GM12875 (cell line): ENCODE measurements around the gene SRA1.

Experiments
- H3K4me3 ChIP-seq: one replicate; pipeline ENCODE4 v1.5.1; 2011; ENCODE audit warnings: low read depth, low read length, control low read depth
- TF ChIP-seq, protein P1 (sequence below): IDR thresholded peaks from 2 replicates; pipeline ENCODE4 v1.5.1; 2011; ENCODE audit warnings: low read depth, mild to moderate bottlenecking, control low read depth, inconsistent platforms, low read length, moderate library complexity, borderline replicate concordance; ENCODE audit not compliant: insufficient read depth

The SRA1 gene

DNA sequence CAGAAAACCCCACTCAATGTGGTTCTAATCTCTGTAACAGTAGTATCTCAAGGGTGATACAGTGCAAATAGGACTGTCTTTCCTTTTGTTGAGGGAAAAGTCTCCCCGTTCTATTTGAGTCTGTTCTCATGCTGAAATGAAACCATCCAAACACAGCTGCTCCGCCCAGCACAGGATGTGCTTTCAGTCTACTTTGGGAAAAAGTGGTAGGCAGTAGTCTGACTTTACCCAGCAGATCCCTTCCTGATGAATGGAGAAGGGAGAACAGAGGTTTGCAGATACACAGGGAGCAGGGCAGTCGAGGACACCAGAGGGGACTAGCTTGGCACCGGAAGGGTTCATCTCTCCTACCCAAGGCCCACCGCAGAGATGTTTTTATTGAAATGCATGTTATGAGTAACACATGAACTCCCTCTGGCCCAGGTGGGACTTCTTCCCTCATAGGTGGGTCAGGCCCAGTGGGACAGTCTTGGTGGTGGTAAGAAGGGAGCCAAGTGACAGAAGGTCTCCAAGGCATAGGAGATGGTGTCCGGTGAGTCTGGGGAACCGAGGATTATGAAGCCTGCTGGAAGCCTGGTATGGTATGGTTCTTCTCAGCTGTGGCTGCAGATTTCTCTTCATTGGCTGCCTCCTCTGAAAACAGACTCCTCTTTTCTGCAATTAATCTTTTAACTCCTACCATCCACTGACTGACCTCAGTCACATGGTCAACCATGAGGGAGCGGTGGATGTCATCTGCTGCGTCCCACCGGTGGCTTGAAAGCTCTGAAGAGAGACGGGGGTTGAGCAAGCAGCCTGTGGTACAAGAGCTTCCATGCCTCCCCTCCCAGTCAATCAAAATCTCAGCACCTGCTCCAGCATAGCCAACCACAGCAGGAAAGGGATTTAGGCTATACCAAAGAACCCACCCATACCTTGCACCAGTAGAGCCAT lies 6.9 kb downstream of the SRA1 start:
- TF ChIP-seq, protein P1, sequence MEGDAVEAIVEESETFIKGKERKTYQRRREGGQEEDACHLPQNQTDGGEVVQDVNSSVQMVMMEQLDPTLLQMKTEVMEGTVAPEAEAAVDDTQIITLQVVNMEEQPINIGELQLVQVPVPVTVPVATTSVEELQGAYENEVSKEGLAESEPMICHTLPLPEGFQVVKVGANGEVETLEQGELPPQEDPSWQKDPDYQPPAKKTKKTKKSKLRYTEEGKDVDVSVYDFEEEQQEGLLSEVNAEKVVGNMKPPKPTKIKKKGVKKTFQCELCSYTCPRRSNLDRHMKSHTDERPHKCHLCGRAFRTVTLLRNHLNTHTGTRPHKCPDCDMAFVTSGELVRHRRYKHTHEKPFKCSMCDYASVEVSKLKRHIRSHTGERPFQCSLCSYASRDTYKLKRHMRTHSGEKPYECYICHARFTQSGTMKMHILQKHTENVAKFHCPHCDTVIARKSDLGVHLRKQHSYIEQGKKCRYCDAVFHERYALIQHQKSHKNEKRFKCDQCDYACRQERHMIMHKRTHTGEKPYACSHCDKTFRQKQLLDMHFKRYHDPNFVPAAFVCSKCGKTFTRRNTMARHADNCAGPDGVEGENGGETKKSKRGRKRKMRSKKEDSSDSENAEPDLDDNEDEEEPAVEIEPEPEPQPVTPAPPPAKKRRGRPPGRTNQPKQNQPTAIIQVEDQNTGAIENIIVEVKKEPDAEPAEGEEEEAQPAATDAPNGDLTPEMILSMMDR = no peak
- H3K4me3 ChIP-seq = no peak overlapping the region

DNA sequence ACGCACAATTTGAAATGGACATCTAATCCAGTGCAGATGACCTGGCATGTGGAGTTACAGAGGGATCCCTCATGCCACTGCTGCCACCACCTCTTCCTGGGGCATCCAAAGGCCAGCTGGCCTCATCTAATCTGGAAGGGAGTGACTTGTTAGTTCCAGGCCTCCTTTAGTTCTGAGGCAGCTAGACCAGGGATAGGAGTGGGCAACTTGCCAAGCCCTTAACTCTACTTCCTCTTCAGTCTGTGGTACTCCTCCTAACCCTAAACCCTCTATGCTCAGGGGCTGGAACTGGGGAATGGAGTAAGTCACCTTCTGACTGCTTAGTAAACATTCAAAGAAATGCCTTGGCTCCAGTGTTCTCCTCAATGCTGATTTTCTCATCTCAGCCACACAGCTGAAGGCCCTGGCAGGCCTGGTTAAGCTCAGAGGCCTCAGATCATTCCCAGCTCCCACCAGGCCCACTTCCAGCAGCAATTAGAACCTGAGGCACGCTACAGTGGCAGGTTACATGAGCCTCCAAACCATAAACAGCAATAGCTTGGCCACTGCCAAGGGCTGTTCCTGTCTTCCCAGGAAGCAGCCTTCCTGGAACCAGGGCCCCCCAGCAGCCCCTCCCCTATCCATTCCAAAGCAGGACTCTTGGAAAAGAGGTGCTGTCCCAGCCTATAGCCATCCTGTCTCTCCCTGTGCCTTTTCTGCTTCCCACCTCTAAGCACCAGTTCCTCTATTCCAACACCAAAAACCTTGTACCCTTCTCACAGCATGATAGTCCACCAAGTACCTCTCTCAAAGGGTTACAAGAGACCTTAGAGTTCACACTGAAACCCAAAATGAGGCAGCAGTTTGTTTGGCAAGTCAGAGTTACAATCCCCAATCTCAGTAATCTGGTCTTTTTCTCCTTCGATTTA lies 7.8 kb downstream of the SRA1 start:
- H3K4me3 ChIP-seq = no peak overlapping the region

DNA sequence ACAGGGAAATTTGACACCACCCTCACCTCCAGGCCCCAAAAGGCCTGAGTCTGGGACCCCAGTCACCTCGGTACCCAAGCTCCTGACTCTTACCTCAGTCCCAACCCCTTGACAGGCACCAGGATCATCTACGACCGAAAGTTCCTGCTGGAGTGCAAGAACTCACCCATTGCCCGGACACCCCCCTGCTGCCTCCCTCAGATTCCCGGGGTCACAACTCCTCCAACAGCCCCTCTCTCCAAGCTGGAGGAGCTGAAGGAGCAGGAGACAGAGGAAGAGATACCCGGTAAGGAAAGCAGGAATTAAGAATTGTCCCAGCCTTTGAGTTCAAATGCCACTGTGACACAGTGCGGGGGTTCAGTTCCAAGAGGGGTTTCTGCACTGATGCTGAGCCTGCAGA lies 8.5 kb downstream of the SRA1 start:
- TF ChIP-seq, protein P1 = no peak
- no peak overlapping the region for H3K4me3 ChIP-seq

More for the DNA sequence above, 7.8 kb downstream of the SRA1 start:
- TF ChIP-seq, protein P1 = no peak

DNA sequence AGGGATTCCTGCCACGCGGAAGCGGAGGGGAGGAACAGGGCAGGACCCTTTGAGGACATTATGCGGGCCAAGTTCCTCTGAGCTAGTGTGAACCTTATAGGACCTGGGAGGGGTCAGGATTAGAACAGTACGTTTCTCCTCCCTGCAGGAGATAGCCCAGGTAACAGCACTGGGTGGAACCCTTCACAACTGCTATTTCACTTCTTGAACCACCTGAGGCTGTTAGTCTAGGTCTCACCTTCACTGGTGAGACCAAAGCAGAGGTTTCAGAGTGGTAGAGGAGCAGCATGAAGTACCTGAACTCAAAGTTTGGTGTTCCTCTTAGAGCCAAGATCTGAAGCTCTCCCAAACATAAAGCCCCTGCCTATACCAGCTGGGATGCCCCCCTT lies 9.0 kb downstream of the SRA1 start:
- H3K4me3 ChIP-seq = no peak overlapping the region
- TF ChIP-seq, protein P1 = no peak

DNA sequence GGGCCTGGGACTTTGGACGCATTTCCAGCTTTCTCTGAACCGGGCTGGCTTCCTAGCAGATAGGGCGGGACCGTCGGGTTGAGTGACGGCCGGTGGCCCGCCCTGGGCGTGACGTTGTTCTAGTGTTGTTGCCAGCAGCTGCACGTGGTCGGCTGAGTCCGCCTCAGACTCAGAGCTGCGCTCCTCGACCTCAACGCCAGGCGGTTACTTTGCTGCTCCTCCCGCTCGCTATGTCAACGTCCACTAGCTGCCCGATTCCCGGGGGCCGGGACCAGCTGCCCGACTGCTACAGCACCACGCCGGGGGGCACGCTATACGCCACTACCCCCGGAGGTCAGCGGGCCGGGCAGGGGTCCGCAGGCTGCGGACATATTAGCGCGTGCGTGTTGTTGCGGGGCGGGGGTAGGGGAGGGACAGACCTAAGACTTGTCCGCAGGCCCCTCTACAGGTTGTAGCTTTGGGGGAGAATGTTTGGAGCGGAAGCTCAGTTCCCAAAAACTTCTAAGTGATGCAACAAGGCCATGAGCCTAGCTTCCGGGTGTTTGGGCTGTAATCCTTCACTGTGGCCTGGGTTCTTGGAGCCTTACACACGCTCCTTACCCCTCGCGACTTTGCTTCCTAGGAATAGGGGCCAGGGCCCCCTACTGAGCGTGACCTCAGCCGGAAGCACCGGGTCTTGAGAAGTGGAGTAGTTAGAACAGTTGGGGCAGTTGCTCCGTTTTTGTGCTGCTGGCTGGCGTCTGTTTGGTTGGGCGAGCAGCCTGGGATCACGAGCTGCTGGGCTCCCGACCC lies 9.6 kb downstream of the SRA1 start, which contains the start of gene EIF4EBP3:
EIF4EBP3 (plus strand) TSS at position 155 of the 792 bp plus-strand sequence; CDS start at position 231, 76 bp downstream.
- H3K4me3 ChIP-seq = peak within 1 kb of the TSS; percentile 17
- TF ChIP-seq, protein P1 = peak; percentile 59

DNA sequence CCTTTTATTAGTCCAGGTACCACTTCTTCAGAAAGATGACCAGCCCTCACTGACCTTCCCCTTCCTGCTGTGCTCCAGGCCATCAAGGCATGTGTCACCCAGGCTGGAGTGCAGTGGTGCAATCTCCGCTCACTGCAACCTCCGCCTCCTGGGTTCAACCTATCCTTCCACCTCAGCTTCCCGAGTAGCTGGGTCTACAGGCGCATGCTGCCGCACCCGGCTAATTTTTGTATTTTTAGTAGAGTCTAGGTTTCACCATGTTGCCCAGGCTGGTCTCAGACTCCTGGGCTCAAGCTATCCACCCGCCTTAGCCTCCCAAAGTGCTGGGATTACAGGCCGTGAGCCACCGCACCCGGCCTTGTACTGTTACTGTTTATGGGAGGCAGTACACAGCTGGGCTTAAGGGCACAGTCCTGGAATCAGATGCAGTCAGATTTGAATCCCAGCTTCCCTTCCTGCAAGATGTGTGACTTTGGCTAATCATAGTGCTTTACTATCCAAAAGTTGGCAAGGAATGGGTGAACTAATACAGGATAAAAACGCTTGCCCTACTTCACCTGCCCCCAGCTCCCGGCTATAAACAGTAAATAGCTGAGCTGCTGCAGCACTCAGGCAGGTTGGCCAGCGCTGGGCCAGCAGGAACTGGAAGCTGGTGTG lies 10.3 kb downstream of the SRA1 start:
- no peak overlapping the region for H3K4me3 ChIP-seq
- TF ChIP-seq, protein P1 = no peak
